ENCODE data around the gene BCL7C. TPM values are rescaled to one million over a fixed set of nuclear protein-coding genes. Genes with fewer than 3 reads are reported as not detected.
"Not testable (repeated sequence)": the region's sequence is repeated elsewhere in the genome, so short reads cannot be mapped to it uniquely, and the experiment has no call there.

BCL7C gene
- total and polyA plus RNA-seq, 8 donors: 25.8 to 50.5 (median 42.9) TPM

DNA sequence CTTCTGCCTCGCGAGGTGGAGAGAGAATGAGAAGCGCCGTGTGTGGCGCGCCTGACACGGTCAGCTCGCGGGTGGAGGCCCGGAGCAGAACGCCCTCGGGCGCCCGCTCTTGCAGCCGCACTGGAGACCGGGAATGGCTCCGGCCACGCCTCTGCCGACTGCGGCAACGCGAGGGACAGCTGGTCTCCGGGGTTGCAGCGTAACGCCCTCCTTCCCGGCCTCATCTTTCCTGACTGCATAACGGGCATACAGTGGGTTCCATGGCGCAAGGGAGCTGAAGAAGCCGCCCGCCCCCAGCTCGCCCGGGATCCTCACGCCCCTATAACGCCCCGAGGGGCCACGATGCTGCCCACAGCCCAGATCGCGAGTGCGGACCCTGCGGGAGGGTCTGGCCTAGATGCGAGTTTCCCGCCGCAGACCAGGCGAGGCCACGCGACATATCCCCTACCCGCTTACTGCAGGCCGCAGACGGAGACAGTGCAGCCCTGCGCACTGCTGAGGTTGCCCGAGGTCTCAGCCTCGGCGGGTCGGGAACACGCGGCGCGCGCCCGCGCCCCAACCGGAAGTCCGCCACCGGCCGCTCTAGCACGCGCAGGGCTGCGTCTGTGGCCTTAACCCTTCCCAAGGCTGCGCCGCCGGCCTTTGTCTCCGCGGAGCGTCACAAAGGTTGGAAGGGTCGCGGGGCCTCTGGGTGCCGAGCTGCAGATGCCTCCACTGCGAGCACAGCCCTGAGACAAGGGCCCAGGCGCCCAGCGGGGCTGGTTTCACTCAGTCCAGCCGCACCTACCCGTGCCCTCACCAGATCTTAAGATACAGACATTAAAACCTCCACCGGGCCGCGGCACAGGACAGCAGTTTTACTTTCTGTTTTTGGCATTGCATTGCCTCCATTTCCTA is 18.8 kb downstream of the BCL7C start:
- Histone ChIP-seq H3K27me3 (no peaks in the 10 kb centered on the region), H3K9me3 (no peaks in the 10 kb centered on the region), H3K4me3 (peak overlapping the region; percentile 84 to 93), H3K36me3 (peaks cover 0 to 7% of the 10 kb centered on the region in 2 donors), H3K27ac (peak overlapping the region; percentile 94 to 97), H3K4me1 (peaks cover 15 to 27% of the 10 kb centered on the region in 2 donors)
- peak; percentile 92 to 99 (median 94) for DNase-seq
- peak; percentile 99 for ATAC-seq
- no peak for TF ChIP-seq CTCF (IDR thresholded peaks at IDR 0.05)
- intact Hi-C loops (cut with DNase I): no loop called here

DNA sequence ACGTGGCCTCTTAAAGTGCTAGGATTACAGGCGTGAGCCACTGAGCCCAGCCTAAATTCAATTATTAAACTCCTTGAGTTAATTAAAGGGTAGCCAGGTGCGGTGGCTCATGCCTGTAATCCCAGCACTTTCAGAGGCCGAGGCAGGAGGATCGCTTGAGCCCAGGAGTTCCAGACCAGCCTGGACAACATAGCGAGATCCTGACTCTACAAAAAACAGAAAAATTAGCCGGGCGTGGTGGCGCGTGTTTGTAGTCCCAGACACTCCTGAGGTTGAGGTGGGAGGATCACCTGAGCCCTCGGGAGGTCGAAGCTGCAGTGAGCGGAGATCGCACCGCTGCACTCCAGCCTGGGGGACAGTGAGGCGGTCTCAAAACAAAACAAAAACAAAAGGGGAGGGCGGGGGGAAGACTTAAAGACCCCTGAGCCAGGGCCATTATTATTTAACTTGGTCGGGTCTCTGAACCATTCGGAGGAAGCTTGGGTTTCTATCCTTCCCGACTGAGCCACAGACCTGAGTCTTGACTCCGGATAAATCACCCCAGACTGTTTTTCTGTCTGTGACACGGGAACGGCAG is 19.5 kb downstream of the BCL7C start:
- no peaks in the 10 kb centered on the region for H3K27me3 ChIP-seq
- H3K4me3 ChIP-seq: peak overlapping the region; percentile 84 to 93
- peaks cover 15 to 27% of the 10 kb centered on the region in 2 donors for H3K4me1 ChIP-seq
- no peaks in the 10 kb centered on the region for H3K9me3 ChIP-seq
- peak overlapping the region; percentile 94 to 97 for H3K27ac ChIP-seq
- DNase-seq (no peak), ATAC-seq (peak; percentile 2)
- H3K36me3 ChIP-seq: peaks cover 0 to 5% of the 10 kb centered on the region in 2 donors
- intact Hi-C loops (cut with DNase I): no loop called here
- no peak for TF ChIP-seq CTCF (IDR thresholded peaks at IDR 0.05)

GRCh38 chr16:30870904-30871303 is 23.0 kb downstream of the BCL7C start:
- no peak for TF ChIP-seq CTCF (IDR thresholded peaks at IDR 0.05)
- H3K36me3 ChIP-seq: no peaks in the 10 kb centered on the region
- H3K4me3 ChIP-seq: no peak overlapping the region
- peaks cover 4 to 13% of the 10 kb centered on the region in 2 donors for H3K4me1 ChIP-seq
- intact Hi-C loops (cut with DNase I): no loop called here
- H3K9me3 ChIP-seq: no peaks in the 10 kb centered on the region
- DNase-seq (no peak), ATAC-seq (no peak)
- no peaks in the 10 kb centered on the region for H3K27me3 ChIP-seq
- no peak overlapping the region for H3K27ac ChIP-seq

DNA sequence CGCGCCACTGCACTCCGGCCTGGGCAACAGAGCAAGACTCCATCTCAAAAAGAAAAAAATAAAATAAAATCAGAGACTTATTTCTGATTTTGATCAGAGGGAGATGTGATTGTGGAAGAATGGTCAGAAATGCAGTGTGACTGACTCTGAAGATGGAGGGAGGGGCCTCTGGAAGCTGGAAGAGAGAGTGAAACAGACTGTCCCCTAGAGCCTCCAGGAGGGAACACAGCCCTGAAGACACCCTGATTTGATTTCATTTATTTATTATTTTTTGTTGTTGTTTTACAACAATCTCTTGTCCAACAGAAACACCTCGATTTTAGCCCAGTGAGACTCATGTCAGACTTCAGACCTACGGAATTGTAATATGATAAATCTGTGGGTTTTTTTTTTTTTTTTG is 26.1 kb downstream of the BCL7C start:
- no peaks in the 10 kb centered on the region for H3K4me1 ChIP-seq
- H3K27ac ChIP-seq: no peak overlapping the region
- H3K4me3 ChIP-seq: no peak overlapping the region
- TF ChIP-seq CTCF (IDR thresholded peaks at IDR 0.05): no peak
- no peaks in the 10 kb centered on the region for H3K27me3 ChIP-seq
- no peak for DNase-seq
- intact Hi-C loops (cut with DNase I): no loop called here
- H3K36me3 ChIP-seq: no peaks in the 10 kb centered on the region
- H3K9me3 ChIP-seq: no peaks in the 10 kb centered on the region
- peak; percentile 42 for ATAC-seq

GRCh38 chr16:30866031-30866430 is 27.8 kb downstream of the BCL7C start:
- DNase-seq (no peak), ATAC-seq (no peak)
- H3K27me3 ChIP-seq: no peaks in the 10 kb centered on the region
- intact Hi-C loops (cut with DNase I): no loop called here
- H3K4me3 ChIP-seq: no peak overlapping the region
- no peak for TF ChIP-seq CTCF (IDR thresholded peaks at IDR 0.05)
- H3K27ac ChIP-seq: no peak overlapping the region
- H3K36me3 ChIP-seq: no peaks in the 10 kb centered on the region
- no peaks in the 10 kb centered on the region for H3K9me3 ChIP-seq
- H3K4me1 ChIP-seq: no peaks in the 10 kb centered on the region

DNA sequence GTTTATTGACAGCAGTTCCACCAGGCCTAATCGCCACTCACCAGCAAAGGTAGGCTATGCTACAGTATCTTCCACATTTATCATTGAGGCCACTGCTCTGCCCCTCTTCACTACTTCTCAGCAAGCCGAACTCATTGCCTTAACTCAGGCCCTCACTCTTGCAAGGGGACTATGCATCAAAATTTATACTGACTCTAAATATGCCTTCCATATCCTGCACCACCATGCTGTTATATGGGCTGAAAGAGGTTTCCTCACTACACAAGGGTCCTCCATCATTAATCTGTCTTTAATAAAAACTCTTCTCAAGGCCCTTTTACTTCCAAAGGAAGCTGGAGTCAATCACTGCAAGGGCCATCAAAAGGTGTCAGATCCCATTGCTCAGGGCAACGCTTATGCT is 30.7 kb downstream of the BCL7C start:
- DNase-seq; H3K4me1 ChIP-seq; H3K4me3 ChIP-seq; intact Hi-C loops (cut with DNase I); H3K27me3 ChIP-seq; H3K36me3 ChIP-seq; H3K9me3 ChIP-seq; ATAC-seq; H3K27ac ChIP-seq: not testable (repeated sequence)

DNA sequence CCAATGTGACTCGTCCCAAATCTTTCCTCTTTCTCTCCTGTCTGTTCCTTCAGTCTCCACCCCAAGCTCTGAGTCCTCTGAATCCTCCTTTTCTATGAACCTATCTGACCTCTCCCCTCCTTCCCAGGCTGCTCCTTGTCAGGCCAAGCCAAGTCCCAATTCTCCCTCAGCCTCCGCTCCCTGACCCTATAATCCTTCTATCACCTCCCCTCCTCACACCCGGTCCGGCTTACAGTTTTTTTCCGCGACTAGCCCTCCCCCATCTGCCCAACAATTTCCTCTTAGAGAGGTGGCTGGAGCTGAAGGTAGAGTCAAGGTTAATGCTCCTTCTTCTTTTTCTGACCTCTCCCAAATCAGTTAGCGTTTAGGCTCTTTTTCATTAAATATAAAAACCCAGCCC is 33.1 kb downstream of the BCL7C start:
- H3K4me3 ChIP-seq; H3K4me1 ChIP-seq; H3K27me3 ChIP-seq; ATAC-seq; H3K27ac ChIP-seq; DNase-seq; H3K36me3 ChIP-seq; intact Hi-C loops (cut with DNase I); H3K9me3 ChIP-seq: not testable (repeated sequence)

Measured in left lung (tissue), 10 donors.